Activated CD4-positive, alpha-beta T cell treated with anti-CD3 and anti-CD28 coated beads, Interleukin-2, amount 50 U/mL, for 1 hour (primary cell): Measurements from ENCODE around the gene IFNGR1.
"Not testable (repeated sequence)": the region's sequence is repeated elsewhere in the genome, so short reads cannot be mapped to it uniquely, and the experiment has no call there.

ENCODE experiments used
- DNase-seq: peaks from one replicate; pipeline ENCODE4 v3.0.0-alpha.2; 2020

The IFNGR1 gene

GRCh38 chr6:137218917-137219663 lies at the start of gene IFNGR1:
Gene IFNGR1, minus strand, starts transcription at chr6:137219385. Its CDS starts 58 bp downstream, at chr6:137219327.
- DNase-seq: peak; percentile 95

- DNase-seq: no peak
Measured at GRCh38 chr6:137268911-137269310, 49.7 kb upstream of the IFNGR1 start.

- DNase-seq: no peak
Measured at GRCh38 chr6:137266309-137266586, 47.1 kb upstream of the IFNGR1 start.

- no peak for DNase-seq
Measured at GRCh38 chr6:137265561-137266308, 46.5 kb upstream of the IFNGR1 start.

GRCh38 chr6:137264311-137265075 lies 45.3 kb upstream of the IFNGR1 start:
- DNase-seq: no peak

GRCh38 chr6:137261761-137262160 lies 42.6 kb upstream of the IFNGR1 start:
- DNase-seq: no peak

- no peak for DNase-seq
Measured at GRCh38 chr6:137261361-137261760, 42.2 kb upstream of the IFNGR1 start.

GRCh38 chr6:137260217-137260616 lies 41.0 kb upstream of the IFNGR1 start:
- DNase-seq: no peak

GRCh38 chr6:137259349-137259748 lies 40.2 kb upstream of the IFNGR1 start:
- no peak for DNase-seq

- no peak for DNase-seq
Measured at GRCh38 chr6:137258170-137258569, 39.0 kb upstream of the IFNGR1 start.

GRCh38 chr6:137256350-137257103 lies 37.3 kb upstream of the IFNGR1 start:
- no peak for DNase-seq

- no peak for DNase-seq
Measured at GRCh38 chr6:137254966-137255365, 35.8 kb upstream of the IFNGR1 start.

- not testable (repeated sequence) for DNase-seq
Measured at GRCh38 chr6:137254430-137254829, 35.2 kb upstream of the IFNGR1 start.

- no peak for DNase-seq
Measured at GRCh38 chr6:137248702-137249101, 29.5 kb upstream of the IFNGR1 start.

- DNase-seq: no peak
Measured at GRCh38 chr6:137247724-137248123, 28.5 kb upstream of the IFNGR1 start.

- DNase-seq: no peak
Measured at GRCh38 chr6:137246791-137247202, 27.6 kb upstream of the IFNGR1 start.

GRCh38 chr6:137246164-137246563 lies 27.0 kb upstream of the IFNGR1 start:
- DNase-seq: no peak

GRCh38 chr6:137241481-137242038 lies 22.4 kb upstream of the IFNGR1 start:
- DNase-seq: no peak

- no peak for DNase-seq
Measured at GRCh38 chr6:137240168-137240567, 21.0 kb upstream of the IFNGR1 start.

- no peak for DNase-seq
Measured at GRCh38 chr6:137237413-137238170, 18.4 kb upstream of the IFNGR1 start.

- DNase-seq: no peak
Measured at GRCh38 chr6:137236581-137237355, 17.6 kb upstream of the IFNGR1 start.
